RCC 7860 (cell line): ENCODE results near the gene ZAR1L.

Source experiments
- DNase-seq: peaks from one replicate; pipeline ENCODE4 v3.0.0-alpha.2; 2015; ENCODE audit warnings: low spot score
- FAIRE-seq: peaks from 2 replicates; lab custom pipeline; 2012; peaks lifted over from hg19 to GRCh38; lab: Jason Lieb, UNC

The ZAR1L gene

DNA sequence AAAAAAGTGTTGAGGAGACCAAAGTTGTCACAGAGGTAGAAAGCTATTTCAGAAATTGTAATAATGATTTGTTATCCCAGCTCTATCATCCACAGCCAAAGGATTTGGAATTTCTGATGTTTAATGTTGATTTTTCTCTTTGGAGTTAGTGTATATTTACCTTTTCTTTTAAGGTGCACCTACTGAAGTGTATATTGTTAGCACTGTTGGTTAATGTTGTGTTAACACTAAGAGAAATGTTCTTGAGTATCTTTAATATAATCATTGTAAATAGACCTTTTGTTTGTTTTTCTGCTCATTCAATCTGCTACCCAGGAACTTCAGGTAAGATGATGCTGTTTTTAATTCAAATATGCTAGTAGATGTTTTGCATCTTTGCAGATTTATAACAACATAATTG is 57.5 kb downstream of the ZAR1L start:
- DNase-seq (no peak), FAIRE-seq (no peak)

DNA sequence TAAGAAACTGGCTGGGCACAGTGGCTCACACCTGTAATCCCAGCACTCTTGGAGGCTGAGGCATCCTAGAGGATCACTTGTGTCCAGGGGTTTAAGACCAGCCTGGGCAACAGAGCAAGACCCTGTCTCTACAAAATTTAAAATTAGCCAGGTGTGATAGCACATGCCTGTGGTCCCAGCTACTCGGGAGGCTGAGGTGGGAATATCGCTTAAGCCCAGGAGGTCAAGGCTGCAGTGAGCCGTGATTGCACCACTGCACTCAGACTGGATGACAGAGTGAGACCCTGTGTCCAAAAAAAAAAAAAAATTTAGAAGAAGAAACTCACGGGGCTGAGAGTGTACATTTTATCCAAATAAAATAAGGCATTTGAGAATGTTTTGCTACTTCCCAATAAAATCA is 58.9 kb downstream of the ZAR1L start:
- DNase-seq (no peak), FAIRE-seq (no peak)

DNA sequence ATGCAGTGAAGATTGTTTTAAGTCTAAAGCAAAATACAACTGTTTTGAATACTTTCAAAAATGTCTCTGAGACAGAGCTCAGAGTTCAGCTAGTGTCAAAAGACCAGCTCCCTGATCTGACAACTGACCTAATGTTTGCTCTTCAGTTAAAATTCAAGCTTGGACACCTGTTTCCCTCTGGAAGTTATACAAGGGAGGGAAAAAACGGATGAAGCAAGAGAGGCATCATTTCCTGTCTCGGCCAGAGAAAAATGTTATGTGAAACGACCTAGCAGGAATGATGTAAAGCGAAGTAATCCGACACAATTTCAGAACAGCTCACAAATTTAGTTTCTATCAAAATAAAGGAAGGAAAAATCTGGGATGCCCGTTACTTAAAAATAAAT is 59.4 kb downstream of the ZAR1L start:
- FAIRE-seq (no peak), DNase-seq (no peak)

DNA sequence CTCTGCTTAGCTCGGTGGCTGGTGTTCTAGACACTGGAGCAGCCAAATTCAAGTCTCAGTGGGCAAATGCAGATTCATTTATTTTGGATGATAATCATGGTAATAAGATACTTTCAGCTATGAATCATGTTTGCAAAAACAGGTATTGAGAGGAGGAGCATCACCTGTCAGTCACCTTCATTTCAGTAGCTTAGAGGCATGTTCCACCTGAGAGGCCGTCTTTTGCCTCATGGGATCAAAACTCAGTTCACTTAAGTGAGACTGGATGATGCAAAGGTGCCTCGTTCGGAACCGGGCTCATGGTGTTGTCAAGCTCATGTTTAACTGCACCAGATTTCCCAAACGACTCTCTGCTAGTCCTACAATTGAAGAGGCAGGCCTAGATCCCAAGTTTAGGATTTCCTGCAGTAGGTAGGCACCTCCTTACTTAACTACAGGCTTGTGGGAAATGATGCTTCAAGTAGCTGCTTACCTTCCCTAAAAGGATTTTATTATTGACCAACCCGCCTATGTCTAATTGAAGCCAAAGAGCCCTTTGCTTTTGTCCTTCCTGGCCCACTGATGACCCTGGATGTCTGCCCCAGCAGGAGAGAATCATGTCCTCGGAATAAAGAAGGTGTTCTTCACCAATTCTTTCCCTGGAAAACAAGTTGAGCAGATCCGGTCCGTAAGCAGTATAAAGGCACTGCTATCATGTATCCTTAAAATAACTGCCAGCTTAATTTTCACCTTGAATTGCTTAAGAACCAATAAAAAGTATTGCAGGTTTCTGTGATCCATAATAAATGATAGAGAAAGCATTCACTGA is 60.0 kb downstream of the ZAR1L start:
- DNase-seq (no peak), FAIRE-seq (no peak)

DNA sequence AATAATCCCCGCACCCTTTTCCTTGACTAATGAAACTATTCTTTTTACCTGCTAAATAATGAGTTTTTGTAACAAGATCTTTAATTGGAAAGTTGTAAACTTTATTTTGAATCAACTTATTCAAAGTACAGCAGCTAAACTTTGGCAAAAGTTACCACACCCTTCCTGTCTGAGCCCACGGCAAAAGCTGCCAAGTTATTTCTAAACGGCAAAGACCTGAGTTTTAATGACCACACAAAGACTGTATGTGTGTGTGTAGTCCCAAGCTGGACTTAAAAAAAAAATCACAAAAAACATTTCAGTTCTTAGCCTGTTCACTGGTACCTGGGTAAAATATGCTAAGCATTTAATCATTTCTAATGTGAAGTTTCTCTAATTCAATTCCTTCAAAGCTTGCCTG is 60.7 kb downstream of the ZAR1L start:
- no peak for FAIRE-seq
- DNase-seq = no peak

DNA sequence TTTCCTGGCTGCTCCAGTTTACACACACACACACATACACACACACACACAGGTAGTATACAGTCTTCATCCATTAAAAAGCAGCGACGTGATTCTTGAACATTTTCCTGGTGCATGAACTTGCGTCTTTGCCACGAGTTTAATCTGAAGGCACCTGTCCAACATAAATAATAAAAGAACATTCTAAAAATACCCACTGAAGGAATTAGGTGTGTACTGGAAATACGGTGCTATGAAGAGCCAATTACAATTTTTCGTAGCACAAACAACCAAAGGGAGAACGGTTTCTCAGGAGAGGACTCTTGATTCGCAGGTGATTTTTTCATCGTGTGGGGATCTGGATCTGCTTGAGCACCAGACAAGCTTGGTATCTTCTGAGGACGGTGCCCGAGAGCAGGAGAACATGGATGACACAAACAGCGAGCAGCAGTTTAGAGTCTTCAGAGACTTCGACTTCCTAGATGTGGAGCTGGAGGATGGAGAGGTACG is 61.2 kb downstream of the ZAR1L start:
- no peak for DNase-seq
- FAIRE-seq = no peak
